ENCODE results near the gene COPA.

DNA sequence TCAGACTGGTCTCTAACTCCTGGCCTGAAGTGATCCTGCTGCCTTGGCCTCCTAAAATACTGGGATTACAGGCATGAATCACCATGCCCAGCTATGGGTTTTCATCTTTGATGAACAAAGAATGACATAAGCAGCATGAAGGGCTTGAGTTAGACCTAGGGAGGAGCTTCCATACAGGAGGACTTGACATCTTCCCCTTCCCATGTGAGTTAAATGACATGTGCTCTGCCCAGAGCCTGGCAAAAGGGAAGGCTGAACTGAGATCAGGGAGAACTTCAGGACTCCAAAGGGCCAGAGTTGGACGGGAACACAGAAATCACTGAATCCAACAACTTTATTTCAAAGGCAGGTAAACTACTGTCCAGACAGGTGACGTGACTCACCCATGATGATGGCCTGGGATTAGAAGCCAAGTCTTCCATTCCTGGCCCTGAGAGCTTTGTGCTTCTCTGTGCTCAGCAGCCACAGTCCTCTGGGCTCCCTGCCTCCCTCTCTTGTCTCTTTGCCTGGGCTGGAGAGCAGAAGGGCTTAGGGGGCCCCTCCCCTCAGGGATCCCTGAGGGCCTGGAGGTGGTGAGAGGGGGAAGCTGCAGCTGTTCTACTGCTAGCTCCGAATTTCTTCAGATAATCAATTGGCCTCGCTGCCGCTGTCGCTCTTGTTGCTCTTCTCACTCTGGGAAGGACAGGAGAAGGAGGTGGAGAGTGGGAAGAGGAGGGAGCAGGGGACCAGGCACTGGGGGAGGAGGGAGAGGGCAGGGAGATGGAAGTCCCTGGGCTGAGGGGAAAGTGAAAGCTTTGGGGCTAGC, 31.5 kb upstream of the COPA start:
- TF ChIP-seq, protein P1, sequence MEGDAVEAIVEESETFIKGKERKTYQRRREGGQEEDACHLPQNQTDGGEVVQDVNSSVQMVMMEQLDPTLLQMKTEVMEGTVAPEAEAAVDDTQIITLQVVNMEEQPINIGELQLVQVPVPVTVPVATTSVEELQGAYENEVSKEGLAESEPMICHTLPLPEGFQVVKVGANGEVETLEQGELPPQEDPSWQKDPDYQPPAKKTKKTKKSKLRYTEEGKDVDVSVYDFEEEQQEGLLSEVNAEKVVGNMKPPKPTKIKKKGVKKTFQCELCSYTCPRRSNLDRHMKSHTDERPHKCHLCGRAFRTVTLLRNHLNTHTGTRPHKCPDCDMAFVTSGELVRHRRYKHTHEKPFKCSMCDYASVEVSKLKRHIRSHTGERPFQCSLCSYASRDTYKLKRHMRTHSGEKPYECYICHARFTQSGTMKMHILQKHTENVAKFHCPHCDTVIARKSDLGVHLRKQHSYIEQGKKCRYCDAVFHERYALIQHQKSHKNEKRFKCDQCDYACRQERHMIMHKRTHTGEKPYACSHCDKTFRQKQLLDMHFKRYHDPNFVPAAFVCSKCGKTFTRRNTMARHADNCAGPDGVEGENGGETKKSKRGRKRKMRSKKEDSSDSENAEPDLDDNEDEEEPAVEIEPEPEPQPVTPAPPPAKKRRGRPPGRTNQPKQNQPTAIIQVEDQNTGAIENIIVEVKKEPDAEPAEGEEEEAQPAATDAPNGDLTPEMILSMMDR (IDR thresholded peaks at IDR 0.05; ENCODE audit: insufficient read depth, low read depth, low read length): no peak
- no peak for TF ChIP-seq EZH2 (IDR thresholded peaks at IDR 0.05; ENCODE audit: insufficient read depth, low read length)
